Coronary artery (tissue), 2 donors: ENCODE data around the gene FRMD5.
A peak's percentile ranks its signal among the peaks of the same experiment; 100 is the strongest.
"Not testable (repeated sequence)": the region's sequence is repeated elsewhere in the genome, so short reads cannot be mapped to it uniquely, and the experiment has no call there.

Source experiments
- DNase-seq: peaks from one replicate; pipeline ENCODE4 v3.0.0-alpha.2; 2017; ENCODE audit warnings: low spot score
- H3K27ac ChIP-seq, 2 donors: fragments of 200-600 bp; sonication (generic); one replicate each; pipeline ENCODE4 v1.5.1; 2016 to 2019
- H3K4me3 ChIP-seq: fragments of 200-600 bp; sonication (generic); 2 replicates; pipeline ENCODE4 v1.5.1; 2016; ENCODE audit warnings: mild to moderate bottlenecking, moderate library complexity
- CTCF ChIP-seq: fragments of 200-600 bp; sonication (generic); IDR thresholded peaks from one replicate; pipeline ENCODE4 v1.5.1; 2019; ENCODE audit warnings: antibody characterized with exemption

The FRMD5 gene

GRCh38 chr15:43826508-43827341 lies 368.3 kb downstream of the FRMD5 start, which contains the start of gene WDR76:
Gene WDR76 (plus strand): TSS chr15:43827002. CDS start chr15:43827033, 31 bp downstream.
- Histone ChIP-seq H3K4me3 (peak within 1 kb of the TSS; percentile 80), H3K27ac (peak within 1 kb of the TSS; percentile 52 to 85)
- no peak for TF ChIP-seq CTCF
- DNase-seq: peak; percentile 85

GRCh38 chr15:43826029-43826507 lies 369.0 kb downstream of the FRMD5 start:
- no peak for DNase-seq
- Histone ChIP-seq H3K4me3 (peak overlapping the region; percentile 80), H3K27ac (peak overlapping the region in 1 of 2 donors; percentile 85)
- no peak for TF ChIP-seq CTCF

- not testable (repeated sequence) for H3K27ac ChIP-seq, H3K4me3 ChIP-seq, DNase-seq
Measured at GRCh38 chr15:43825305-43825704, 369.8 kb downstream of the FRMD5 start.

GRCh38 chr15:43824302-43825246 lies 370.5 kb downstream of the FRMD5 start, which contains the start of gene MFAP1:
Gene MFAP1 (minus strand): TSS chr15:43824690. CDS start chr15:43824569, 121 bp downstream.
- Histone ChIP-seq H3K4me3 (peak within 1 kb of the TSS; percentile 82), H3K27ac (peak within 1 kb of the TSS; percentile 76 to 91)
- peak; percentile 93 for DNase-seq
- no peak for TF ChIP-seq CTCF

- no peak overlapping the region for H3K4me3 ChIP-seq
- DNase-seq: no peak
- no peak for TF ChIP-seq CTCF
- H3K27ac ChIP-seq: no peak overlapping the region
Measured at GRCh38 chr15:43821505-43821904, 373.6 kb downstream of the FRMD5 start.
